MV-4-11 (cell line): ENCODE results near the gene BAHD1.

Source experiments
- DNase-seq: peaks from one replicate; lab custom pipeline; 2025; lab: John Stamatoyannopoulos, UW

The BAHD1 gene

DNA sequence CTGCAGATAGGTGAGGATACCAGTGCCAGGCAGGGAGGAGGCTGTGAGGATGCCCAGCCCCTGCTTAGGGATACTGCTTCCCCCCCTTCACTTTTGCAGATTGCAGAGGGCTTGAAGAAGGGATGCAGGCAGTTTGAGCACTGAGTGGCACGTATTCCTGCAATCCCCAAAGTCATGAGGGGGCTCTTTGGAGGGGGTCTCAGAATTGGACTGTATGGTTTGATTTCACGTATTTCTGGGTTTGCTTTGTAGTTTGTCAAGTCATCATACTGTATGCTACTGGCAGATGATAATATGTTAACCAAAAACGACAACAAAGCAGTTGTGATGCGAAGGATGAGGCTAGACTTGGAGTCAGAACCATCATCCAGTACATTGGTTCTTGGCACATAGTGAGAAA is 58.1 kb downstream of the BAHD1 start:
- DNase-seq: no peak

GRCh38 chr15:40499931-40500330 is 59.2 kb downstream of the BAHD1 start:
- no peak for DNase-seq

DNA sequence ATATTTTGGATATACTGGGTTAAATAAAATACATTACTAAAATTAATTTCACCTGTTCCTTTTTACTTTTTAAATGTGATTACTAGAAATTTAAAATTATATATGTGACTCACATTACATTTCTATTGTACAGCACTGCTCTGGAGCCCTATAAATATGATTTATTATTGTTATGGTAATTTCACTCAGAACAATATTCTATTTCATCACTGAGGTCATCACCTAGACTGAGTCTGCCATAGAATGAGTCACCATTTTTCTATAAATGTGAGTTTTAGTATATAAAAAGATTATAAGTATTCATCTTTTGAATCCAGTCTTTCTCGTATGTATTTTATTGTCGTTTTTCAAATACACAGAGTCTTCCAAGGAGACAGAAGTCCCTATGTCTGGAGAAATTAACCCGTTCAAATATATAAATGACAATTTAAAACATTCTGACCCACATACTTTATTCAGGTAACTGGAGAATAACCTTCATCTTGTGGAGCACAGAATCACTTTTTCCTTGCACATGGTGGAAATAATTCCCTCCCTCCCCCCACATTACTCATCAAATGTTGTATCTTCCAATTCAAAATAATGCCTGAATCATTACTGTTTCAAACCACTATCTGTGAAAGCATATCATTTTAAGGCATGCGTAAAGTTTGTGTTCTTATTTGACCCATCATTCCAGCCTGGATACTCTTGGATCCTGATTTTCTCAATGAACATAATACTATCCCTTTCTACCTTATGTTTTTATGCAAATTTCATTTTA is 60.0 kb downstream of the BAHD1 start:
- DNase-seq: no peak

GRCh38 chr15:40501487-40501886 is 60.7 kb downstream of the BAHD1 start:
- DNase-seq: no peak

- peak; percentile 60 for DNase-seq
These were observed 66.3 kb downstream of the BAHD1 start for GRCh38 chr15:40506964-40507571.

GRCh38 chr15:40508216-40508615 is 67.5 kb downstream of the BAHD1 start:
- DNase-seq: no peak

DNA sequence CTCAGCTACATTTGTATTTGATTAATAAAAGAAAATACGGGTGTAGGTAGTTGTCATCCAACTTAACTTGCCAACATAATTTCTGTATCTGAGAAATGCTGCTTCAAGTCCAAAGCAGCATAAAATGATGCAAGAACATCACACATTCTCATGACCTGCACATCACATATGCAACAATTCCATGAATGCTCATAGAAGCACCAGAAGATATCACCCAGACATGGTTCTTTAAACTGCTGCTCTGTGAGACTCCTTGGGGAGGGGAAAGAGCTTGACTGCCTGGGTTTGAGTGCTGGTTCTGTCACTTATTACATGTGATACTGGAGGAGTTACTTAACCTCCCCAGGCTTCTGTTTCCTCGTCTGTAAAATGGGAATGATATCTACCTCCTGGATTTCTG is 69.4 kb downstream of the BAHD1 start:
- DNase-seq: no peak

DNA sequence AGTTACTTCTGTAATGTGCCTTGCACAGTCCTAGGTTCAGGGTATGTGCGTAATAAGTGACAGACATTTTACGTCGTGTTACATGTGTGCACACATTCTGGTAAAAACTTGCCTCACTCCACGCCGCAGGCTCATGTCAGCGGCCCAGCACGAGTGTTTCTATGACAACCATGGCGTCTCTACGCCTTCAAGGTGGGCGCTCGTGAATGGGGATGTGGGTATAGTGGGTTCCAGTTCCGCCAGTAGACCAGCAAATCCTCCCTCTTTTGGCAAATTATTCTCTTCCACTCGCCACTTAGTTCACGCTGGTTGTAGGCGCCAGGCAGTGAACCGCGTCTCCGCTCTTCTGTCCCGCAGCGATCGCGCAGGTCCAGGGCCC is 70.3 kb downstream of the BAHD1 start:
- DNase-seq: peak; percentile 41

GRCh38 chr15:40511472-40512133 is 70.8 kb downstream of the BAHD1 start:
- DNase-seq: peak; percentile 8

GRCh38 chr15:40512440-40512839 is 71.7 kb downstream of the BAHD1 start:
- no peak for DNase-seq

GRCh38 chr15:40513609-40514008 is 72.9 kb downstream of the BAHD1 start:
- DNase-seq: no peak

DNA sequence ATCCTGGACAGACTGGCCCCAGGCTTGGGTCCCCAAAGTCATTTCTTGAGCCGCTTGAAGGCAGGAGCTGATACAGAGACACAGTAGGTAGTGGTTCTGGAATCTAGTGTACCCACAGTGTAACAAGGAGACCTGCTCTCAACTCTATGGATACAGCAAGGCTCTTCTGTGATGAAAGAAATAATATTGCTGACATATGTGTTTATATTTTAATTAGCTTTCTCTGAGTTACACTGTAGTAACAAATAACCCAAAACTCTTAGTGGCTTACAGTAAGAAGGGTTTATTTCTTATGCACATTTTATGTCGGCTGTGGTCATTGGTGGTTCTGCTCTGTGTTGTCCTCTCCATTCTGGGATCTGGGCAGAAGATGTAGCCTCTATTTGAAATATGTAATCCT is 75.6 kb downstream of the BAHD1 start:
- DNase-seq: no peak
